NCI-H510A (cell line): ENCODE measurements around the gene AGAP1.

Experiments used
- DNase-seq: peaks from one replicate; lab custom pipeline; 2025; lab: John Stamatoyannopoulos, UW

The AGAP1 gene

DNA sequence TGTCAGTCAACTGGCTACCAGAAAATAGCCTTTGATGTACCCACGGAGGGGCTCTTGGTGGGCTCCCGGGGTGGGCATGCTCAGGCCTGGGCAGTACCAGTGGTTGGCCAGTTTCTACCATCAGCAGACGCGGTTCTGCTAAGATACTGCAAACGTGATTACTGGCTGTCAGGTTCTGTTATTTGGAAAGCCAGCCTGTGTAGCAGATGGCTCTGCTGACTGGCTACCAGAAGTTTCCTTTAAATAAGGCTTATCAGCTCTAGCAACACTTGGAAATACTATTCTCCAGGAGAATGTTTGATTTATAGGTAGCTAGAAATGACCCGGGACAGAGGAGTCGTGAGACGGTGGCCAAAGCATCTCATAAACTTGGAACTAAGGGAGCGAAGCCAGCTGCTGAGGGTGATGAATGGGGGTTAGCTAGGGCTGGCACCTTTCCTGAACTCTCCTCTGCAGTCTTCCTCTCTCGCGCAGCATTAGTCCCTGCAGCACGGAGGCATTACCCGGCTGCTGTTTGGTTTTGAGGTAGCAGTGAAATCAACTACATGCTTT, 171.9 kb downstream of the AGAP1 start:
- no peak for DNase-seq

- peak; percentile 48 for DNase-seq
Observed at GRCh38 chr2:235666213-235666781, 172.5 kb downstream of the AGAP1 start.

DNA sequence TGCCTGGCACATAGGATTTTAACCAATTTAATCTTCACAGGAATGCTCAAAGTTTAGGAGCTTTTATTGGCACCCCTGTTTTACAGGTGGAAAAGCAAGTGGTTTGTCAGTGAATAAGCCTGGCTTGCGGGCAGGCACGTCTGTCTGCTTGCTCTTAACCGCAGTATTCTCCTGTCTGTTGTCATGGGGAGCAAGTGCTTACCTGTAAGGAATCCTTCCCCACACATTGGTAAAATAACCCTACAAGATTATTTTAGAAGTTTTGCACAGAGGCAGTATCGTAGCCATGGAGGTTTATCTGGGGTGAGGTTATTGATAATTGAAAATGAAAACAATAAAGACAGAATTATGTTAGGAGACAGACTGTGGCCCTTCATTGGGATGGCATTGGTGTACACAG, 174.9 kb downstream of the AGAP1 start:
- DNase-seq: no peak

GRCh38 chr2:235669269-235669831, 175.5 kb downstream of the AGAP1 start:
- peak; percentile 84 for DNase-seq

DNA sequence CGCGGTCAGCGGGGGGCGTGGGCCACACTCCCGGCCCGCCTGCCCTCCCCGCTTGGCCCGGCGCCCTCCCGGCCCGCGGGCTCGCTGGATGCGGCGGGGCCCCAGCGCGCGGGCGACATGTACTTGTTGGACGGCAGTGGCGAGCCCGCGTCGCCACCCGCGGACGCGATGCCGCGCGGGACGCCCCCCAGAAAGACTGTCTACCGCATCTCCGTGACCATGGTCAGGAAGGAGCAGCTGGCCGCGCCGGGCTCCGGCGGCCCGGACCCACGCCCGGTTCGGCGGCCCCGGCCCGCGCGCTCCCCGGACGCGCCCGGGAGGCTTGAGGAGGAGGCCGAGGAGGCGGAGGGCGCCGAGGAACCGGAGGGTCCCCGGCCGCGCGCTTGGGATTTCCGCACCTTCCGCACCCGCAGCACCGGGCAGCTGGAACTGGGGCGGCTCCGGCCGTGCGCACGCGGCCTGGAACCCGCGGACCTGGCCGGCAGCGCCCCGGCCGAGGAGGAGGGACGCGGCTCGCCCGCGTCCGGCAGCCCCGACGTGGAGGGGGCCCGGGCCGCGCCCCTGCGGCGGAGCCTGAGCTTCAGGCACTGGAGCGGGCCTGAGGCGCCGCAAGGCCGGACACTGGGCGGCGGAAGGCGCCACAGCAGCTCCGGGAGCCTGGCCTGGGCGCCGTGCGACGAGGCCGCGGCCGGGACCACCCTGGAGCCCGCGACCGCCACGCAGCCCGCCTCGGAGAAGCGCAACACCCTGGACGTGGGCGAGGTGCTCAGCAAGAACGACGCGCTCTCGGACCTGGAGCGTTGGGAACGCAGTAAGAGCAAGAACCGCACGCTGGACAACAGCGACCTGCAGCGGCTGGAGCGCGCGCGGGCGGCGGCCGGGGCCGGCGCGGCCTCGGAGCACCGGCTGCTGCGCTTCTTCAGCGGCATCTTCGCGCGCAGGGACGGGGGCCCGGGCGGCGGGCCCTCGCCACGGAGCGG, 176.4 kb downstream of the AGAP1 start:
- DNase-seq: peak; percentile 64

GRCh38 chr2:235670974-235671787, 177.3 kb downstream of the AGAP1 start:
- peak; percentile 39 for DNase-seq

GRCh38 chr2:235672720-235673119, 178.9 kb downstream of the AGAP1 start:
- no peak for DNase-seq

- no peak for DNase-seq
Observed at GRCh38 chr2:235674146-235674545, 180.3 kb downstream of the AGAP1 start.

DNA sequence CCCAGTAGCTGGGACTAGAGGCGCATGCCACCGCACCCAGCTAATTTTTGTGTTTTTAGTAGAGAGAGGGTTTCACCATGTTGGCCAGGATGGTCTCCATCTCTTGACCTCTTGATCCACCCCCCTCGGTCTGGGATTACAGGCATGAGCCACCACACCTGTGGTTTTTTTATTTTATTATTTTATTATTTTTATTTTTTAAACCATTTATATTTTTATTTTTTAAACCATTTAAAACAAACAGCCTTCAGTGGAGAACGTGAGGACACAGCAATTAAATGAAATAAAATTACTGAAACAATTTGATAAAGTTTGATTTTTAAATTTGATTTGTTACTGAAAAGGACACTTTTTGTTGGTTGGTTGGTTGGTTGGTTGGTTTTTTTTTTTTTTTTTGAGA, 181.0 kb downstream of the AGAP1 start:
- no peak for DNase-seq

GRCh38 chr2:235675678-235676535, 182.1 kb downstream of the AGAP1 start:
- no peak for DNase-seq

GRCh38 chr2:235676536-235676799, 182.6 kb downstream of the AGAP1 start:
- no peak for DNase-seq

DNA sequence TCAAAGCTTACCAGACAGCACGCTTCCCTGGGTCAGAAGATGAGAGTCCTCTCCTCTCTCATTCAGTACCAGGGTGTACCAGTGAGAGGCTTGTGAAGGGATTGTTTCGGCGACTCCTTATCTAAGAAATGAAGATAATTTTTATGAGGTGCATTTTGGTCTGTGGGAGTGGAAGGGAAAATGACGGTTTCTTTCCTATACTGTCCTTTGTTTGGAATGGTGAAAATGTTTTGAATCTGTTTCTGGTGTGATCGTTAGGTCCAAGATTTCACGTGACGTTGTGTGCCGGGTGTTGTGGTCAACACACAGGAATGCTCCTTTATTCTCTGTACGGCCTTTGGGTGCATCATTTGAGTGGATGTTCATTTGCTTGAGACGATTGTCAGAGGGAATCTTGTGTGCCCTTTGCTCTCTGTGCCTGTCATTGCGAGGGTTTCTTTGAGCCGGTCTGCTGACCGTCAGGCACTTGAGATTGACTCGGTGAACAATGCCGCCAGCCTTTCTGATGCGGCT, 183.5 kb downstream of the AGAP1 start:
- DNase-seq: no peak

GRCh38 chr2:235677937-235678336, 184.1 kb downstream of the AGAP1 start:
- no peak for DNase-seq

GRCh38 chr2:235678712-235679111, 184.9 kb downstream of the AGAP1 start:
- DNase-seq: no peak

- DNase-seq: no peak
Observed at GRCh38 chr2:235679471-235679870, 185.6 kb downstream of the AGAP1 start.

DNA sequence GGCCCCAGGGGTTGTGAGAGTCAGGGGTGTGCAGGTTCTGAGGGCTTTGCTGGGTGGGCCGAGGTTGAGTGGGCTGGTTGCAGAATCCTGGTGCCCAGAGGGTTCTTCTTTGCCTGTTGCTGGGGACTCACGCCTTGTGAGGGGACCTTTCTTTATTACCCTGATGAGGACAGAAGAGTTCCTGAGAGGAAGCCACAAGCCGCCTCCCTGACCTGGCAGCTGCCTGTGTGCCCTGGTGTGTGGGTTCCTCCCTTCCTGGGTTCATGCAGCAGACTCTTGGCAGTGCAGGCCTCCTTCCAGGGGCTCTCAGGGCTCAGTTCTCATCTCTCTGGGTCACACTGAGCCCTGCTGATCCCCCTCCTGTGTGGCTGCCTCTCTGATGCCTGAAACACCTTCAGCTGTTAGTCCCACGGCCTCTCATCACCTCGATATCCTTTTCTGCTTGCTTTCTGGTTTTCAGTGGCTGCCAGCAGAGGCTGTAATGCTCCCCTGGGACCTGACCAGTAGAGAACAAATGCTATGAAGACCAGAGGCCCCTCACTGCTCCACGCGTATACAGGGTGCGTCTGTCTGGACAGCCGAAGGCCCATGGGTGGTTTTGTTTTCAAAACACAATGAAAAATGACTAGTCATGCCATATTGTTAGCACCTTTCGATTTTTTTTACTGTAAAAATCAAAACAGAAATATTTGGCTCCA, 191.3 kb downstream of the AGAP1 start:
- no peak for DNase-seq

- DNase-seq: no peak
Observed at GRCh38 chr2:235688511-235689426, 194.9 kb downstream of the AGAP1 start.

DNA sequence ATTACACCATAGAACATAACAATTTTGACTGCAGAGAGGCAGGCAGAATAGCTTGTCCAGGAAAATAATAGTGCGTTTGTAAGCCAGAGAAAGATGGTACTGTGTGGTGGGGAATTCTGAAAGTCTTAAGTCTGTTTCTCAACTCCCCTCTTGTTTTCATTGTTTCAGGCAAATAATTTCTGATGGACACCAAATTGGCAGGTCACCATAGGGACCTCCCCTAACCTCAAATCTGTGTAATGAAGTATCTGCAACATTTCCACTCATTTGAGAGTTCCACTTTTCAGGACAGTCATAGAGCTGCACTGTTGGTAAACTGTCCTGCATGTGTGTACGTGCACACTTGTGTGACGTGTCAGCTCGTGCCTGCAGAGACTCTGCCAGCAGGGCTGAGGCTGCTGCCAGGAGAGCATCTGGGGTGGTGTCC, 195.6 kb downstream of the AGAP1 start:
- no peak for DNase-seq
